Neural progenitor cell (in vitro differentiated cells): ENCODE results near the gene ABHD1. TPM values are rescaled to one million over a fixed set of nuclear protein-coding genes. Genes with fewer than 3 reads are reported as not detected.

Source experiments
- DNase-seq: peaks from one replicate; pipeline ENCODE4 v3.0.0-alpha.2; 2016; ENCODE audit warnings: low spot score
- H2AFZ ChIP-seq: fragments of 200-600 bp; sonication (generic); replicated peaks from 2 replicates; pipeline ENCODE4 v1.6.1; 2016; ENCODE audit warnings: antibody characterized with exemption
- H3F3A ChIP-seq: fragments of 200-600 bp; sonication (generic); 2 replicates; pipeline ENCODE4 v1.6.1; 2016; ENCODE audit warnings: antibody characterized with exemption, low read depth
- H3K27ac ChIP-seq: fragments of 200-600 bp; sonication (generic); 2 replicates; pipeline ENCODE4 v1.5.1; 2016; ENCODE audit warnings: mild to moderate bottlenecking
- H3K27me3 ChIP-seq: fragments of 200-600 bp; sonication (generic); 2 replicates; pipeline ENCODE4 v1.6.1; 2016; ENCODE audit warnings: mild to moderate bottlenecking, moderate library complexity
- H3K36me3 ChIP-seq: fragments of 200-600 bp; sonication (generic); 2 replicates; pipeline ENCODE4 v1.5.1; 2016
- H3K4me1 ChIP-seq: fragments of 200-600 bp; sonication (generic); 2 replicates; pipeline ENCODE4 v1.6.1; 2016; ENCODE audit warnings: mixed run types
- H3K4me2 ChIP-seq: fragments of 200-600 bp; sonication (generic); 2 replicates; pipeline ENCODE4 v1.6.1; 2016
- H3K4me3 ChIP-seq: fragments of 200-600 bp; sonication (generic); 2 replicates; pipeline ENCODE4 v1.5.1; 2016
- H3K79me2 ChIP-seq: fragments of 200-600 bp; sonication (generic); 2 replicates; pipeline ENCODE4 v1.6.1; 2016; ENCODE audit warnings: low read depth
- H3K9ac ChIP-seq: fragments of 200-600 bp; sonication (generic); 2 replicates; pipeline ENCODE4 v1.6.1; 2016
- H3K9me3 ChIP-seq: fragments of 200-600 bp; sonication (generic); 2 replicates; pipeline ENCODE4 v1.5.1; 2016; ENCODE audit warnings: low read depth
- H4K20me1 ChIP-seq: fragments of 200-600 bp; sonication (generic); 2 replicates; pipeline ENCODE4 v1.6.1; 2016; ENCODE audit warnings: low read depth
- H3K27ac Mint-ChIP-seq: 3 replicates; pipeline ENCODE4 v1.8.0; 2021; ENCODE audit warnings: mixed read lengths
- H3K27me3 Mint-ChIP-seq: 2 replicates; pipeline ENCODE4 v1.8.0; 2022; ENCODE audit warnings: low read depth, mild to moderate bottlenecking, inconsistent platforms, moderate library complexity, mixed read lengths; ENCODE audit not compliant: insufficient read depth
- H3K36me3 Mint-ChIP-seq: 3 replicates; pipeline ENCODE4 v1.8.0; 2021; ENCODE audit warnings: mixed read lengths
- H3K4me1 Mint-ChIP-seq: 3 replicates; pipeline ENCODE4 v1.8.0; 2021; ENCODE audit warnings: mixed read lengths
- H3K4me3 Mint-ChIP-seq: 3 replicates; pipeline ENCODE4 v1.8.0; 2021; ENCODE audit warnings: mild to moderate bottlenecking, moderate library complexity, mixed read lengths
- H3K9me3 Mint-ChIP-seq: 3 replicates; pipeline ENCODE4 v1.8.0; 2020; ENCODE audit warnings: mixed read lengths
- EZH2 ChIP-seq: fragments of 200-600 bp; sonication (generic); IDR thresholded peaks from 2 replicates; pipeline ENCODE4 v1.6.1; 2017; ENCODE audit warnings: antibody characterized with exemption, mild to moderate bottlenecking, moderate library complexity
- EZH2phosphoT487 ChIP-seq: fragments of 200-600 bp; sonication (generic); IDR thresholded peaks from 2 replicates; pipeline ENCODE4 v1.6.1; 2017; ENCODE audit warnings: antibody characterized with exemption
- total RNA-seq: library from RNA; depleted of rRNA; stranded (reverse); fragments of >200 nt; gene quantifications from 2 replicates; pipeline ENCODE4 v1.2.3, GENCODE V29; 2015; ENCODE audit warnings: low replicate concordance
- TF ChIP-seq, protein P1 (sequence below): fragments of 200-600 bp; sonication (generic); IDR thresholded peaks from 2 replicates; pipeline ENCODE4 v1.5.1; 2017; ENCODE audit warnings: antibody characterized with exemption, mild to moderate bottlenecking

Gene ABHD1
- total RNA-seq, 1 donor from 2014 or later = 0.65 TPM

DNA sequence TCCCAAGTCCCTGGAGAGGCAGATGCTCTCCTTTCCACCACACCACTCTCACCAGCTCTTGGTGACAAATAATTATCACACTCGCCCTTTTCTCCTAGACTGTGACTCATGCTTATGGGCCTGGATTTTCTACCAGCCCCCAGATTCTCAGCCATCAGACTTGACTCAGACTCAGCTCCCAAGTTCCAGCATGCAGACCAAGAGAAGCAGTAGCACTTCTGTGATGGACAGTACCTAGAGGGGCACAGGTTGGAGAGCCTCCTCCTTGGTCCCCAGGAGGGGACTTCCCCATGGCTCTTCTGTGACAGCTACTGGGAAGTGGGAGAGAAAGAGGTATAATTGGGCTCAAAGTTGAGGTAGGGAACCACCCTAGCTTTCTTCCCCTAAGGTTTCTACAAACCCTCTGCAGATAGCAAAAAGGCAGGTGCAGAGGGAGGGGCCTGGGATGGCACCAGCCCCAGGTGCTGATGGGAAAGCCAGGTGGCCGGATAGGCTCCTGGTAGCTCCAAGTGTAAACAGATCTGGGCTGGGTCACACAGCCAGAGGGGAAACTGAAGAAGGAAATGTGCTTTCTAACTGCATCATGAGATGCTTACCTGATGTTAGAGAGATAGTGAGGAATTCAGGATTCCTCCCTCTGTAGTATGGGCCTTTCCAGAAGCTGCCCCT lies 29.3 kb downstream of the ABHD1 start:
- H3K4me3 ChIP-seq = no peak overlapping the region
- Mint-ChIP-seq H3K36me3 (no peaks in the 10 kb centered on the region), H3K27ac (peak overlapping the region; percentile 53), H3K4me1 (no peaks in the 10 kb centered on the region), H3K4me3 (no peak overlapping the region), H3K27me3 (peaks cover 5% of the 10 kb centered on the region), H3K9me3 (peaks cover 2% of the 10 kb centered on the region)
- no peak overlapping the region for H3K9ac ChIP-seq
- no peak for DNase-seq
- no peak overlapping the region for H3K4me2 ChIP-seq
- H3K27ac ChIP-seq = no peak overlapping the region
- H2AFZ ChIP-seq = no peak overlapping the region
- no peaks in the 10 kb centered on the region for H3K79me2 ChIP-seq
- H3K36me3 ChIP-seq = no peaks in the 10 kb centered on the region
- H3K4me1 ChIP-seq = no peaks in the 10 kb centered on the region
- no peaks in the 10 kb centered on the region for H3K9me3 ChIP-seq
- H3F3A ChIP-seq = no peaks in the 10 kb centered on the region
- H4K20me1 ChIP-seq = no peaks in the 10 kb centered on the region
- H3K27me3 ChIP-seq = no peaks in the 10 kb centered on the region
- TF ChIP-seq, protein P1, sequence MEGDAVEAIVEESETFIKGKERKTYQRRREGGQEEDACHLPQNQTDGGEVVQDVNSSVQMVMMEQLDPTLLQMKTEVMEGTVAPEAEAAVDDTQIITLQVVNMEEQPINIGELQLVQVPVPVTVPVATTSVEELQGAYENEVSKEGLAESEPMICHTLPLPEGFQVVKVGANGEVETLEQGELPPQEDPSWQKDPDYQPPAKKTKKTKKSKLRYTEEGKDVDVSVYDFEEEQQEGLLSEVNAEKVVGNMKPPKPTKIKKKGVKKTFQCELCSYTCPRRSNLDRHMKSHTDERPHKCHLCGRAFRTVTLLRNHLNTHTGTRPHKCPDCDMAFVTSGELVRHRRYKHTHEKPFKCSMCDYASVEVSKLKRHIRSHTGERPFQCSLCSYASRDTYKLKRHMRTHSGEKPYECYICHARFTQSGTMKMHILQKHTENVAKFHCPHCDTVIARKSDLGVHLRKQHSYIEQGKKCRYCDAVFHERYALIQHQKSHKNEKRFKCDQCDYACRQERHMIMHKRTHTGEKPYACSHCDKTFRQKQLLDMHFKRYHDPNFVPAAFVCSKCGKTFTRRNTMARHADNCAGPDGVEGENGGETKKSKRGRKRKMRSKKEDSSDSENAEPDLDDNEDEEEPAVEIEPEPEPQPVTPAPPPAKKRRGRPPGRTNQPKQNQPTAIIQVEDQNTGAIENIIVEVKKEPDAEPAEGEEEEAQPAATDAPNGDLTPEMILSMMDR = no peak
- TF ChIP-seq EZH2phosphoT487 (no peak), EZH2 (no peak)

DNA sequence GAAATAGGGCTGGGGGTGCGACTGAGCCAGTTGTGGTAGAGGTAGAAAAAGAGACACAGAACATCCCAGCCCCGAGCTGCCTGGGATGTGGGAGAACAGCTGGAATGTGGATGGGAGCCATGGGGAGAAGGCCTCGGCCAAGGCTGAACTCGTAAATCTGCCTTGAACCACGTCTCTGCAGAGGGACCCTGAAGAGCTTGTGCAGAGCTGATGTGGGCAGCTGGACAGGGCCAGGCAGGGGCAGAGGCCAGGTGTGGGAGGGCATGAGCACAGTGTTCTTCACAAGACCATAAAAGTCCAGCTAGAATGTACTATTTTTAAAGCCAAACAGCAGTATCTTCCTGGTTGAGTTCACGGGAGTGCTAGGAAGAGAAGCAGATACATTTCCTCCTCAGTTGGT lies 30.9 kb downstream of the ABHD1 start:
- peaks cover 5% of the 10 kb centered on the region for H3K27me3 Mint-ChIP-seq
- Histone ChIP-seq H3K4me1 (no peaks in the 10 kb centered on the region), H2AFZ (no peak overlapping the region), H3K4me3 (no peak overlapping the region), H3K9ac (no peak overlapping the region), H3K27me3 (no peaks in the 10 kb centered on the region), H3K27ac (no peak overlapping the region), H3K9me3 (no peaks in the 10 kb centered on the region), H3K79me2 (no peaks in the 10 kb centered on the region), H4K20me1 (no peaks in the 10 kb centered on the region), H3K4me2 (no peak overlapping the region), H3F3A (no peaks in the 10 kb centered on the region), H3K36me3 (no peaks in the 10 kb centered on the region)
- H3K4me1 Mint-ChIP-seq = no peaks in the 10 kb centered on the region
- H3K9me3 Mint-ChIP-seq = peaks cover 2% of the 10 kb centered on the region
- H3K4me3 Mint-ChIP-seq = no peak overlapping the region
- H3K27ac Mint-ChIP-seq = no peak overlapping the region
- no peak for DNase-seq
- TF ChIP-seq EZH2phosphoT487 = no peak
- H3K36me3 Mint-ChIP-seq = no peaks in the 10 kb centered on the region

GRCh38 chr2:27155069-27155520 lies 31.5 kb downstream of the ABHD1 start:
- Histone ChIP-seq H3K79me2 (no peaks in the 10 kb centered on the region), H3K4me1 (no peaks in the 10 kb centered on the region), H3K27ac (no peak overlapping the region), H3K9me3 (no peaks in the 10 kb centered on the region), H3K27me3 (no peaks in the 10 kb centered on the region), H3K9ac (no peak overlapping the region), H3K4me3 (no peak overlapping the region), H3K36me3 (no peaks in the 10 kb centered on the region), H3F3A (no peaks in the 10 kb centered on the region), H4K20me1 (no peaks in the 10 kb centered on the region), H3K4me2 (no peak overlapping the region), H2AFZ (no peak overlapping the region)
- no peak for DNase-seq
- Mint-ChIP-seq H3K9me3 (peaks cover 2% of the 10 kb centered on the region), H3K27ac (no peak overlapping the region), H3K4me3 (no peak overlapping the region), H3K27me3 (peaks cover 5% of the 10 kb centered on the region), H3K36me3 (no peaks in the 10 kb centered on the region), H3K4me1 (no peaks in the 10 kb centered on the region)
- TF ChIP-seq, protein P1 = no peak
- TF ChIP-seq EZH2 (no peak), EZH2phosphoT487 (no peak)

DNA sequence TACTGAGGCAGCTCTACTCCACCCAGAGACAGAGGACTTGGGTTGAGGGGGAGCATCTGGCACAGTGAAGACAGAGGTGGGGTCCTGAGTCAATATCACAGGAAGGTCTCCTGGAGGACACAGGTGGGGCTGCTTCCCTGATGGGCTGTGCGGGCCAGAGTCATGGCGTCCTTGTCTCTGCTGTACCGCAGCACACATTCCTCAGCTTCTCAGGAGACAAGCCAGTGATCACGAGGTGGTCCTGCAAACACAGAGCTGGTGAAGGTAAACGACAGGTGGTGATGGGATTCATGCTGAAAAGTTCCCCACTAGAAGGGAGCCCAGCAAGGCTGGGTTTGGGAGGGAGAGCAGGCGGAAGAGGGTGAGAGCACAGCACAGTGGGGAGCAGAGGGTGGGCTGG lies 34.9 kb downstream of the ABHD1 start:
- no peak overlapping the region for H3K27ac ChIP-seq
- H3K4me1 Mint-ChIP-seq = no peaks in the 10 kb centered on the region
- no peaks in the 10 kb centered on the region for H4K20me1 ChIP-seq
- H3K27ac Mint-ChIP-seq = no peak overlapping the region
- H3K4me3 Mint-ChIP-seq = no peak overlapping the region
- H3K27me3 Mint-ChIP-seq = peaks cover 3% of the 10 kb centered on the region
- TF ChIP-seq EZH2phosphoT487 (no peak), EZH2 (no peak)
- TF ChIP-seq, protein P1 = no peak
- no peaks in the 10 kb centered on the region for H3F3A ChIP-seq
- H3K9me3 Mint-ChIP-seq = peaks cover under 1% of the 10 kb centered on the region
- H3K9me3 ChIP-seq = no peaks in the 10 kb centered on the region
- no peaks in the 10 kb centered on the region for H3K79me2 ChIP-seq
- no peaks in the 10 kb centered on the region for H3K36me3 ChIP-seq
- no peaks in the 10 kb centered on the region for H3K27me3 ChIP-seq
- DNase-seq = no peak
- no peak overlapping the region for H3K9ac ChIP-seq
- no peaks in the 10 kb centered on the region for H3K4me1 ChIP-seq
- no peaks in the 10 kb centered on the region for H3K36me3 Mint-ChIP-seq
- no peak overlapping the region for H3K4me2 ChIP-seq
- H3K4me3 ChIP-seq = no peak overlapping the region
- no peak overlapping the region for H2AFZ ChIP-seq
